ENCODE results near the gene PTPRO.

PTPRO gene

GRCh38 chr12:15527201-15528080, 205.1 kb downstream of the PTPRO start:
- no peak for DNase-seq (ENCODE audit: low spot score)

- DNase-seq (ENCODE audit: low spot score), result no peak
These were observed 206.4 kb downstream of the PTPRO start for GRCh38 chr12:15528666-15529065.

DNA sequence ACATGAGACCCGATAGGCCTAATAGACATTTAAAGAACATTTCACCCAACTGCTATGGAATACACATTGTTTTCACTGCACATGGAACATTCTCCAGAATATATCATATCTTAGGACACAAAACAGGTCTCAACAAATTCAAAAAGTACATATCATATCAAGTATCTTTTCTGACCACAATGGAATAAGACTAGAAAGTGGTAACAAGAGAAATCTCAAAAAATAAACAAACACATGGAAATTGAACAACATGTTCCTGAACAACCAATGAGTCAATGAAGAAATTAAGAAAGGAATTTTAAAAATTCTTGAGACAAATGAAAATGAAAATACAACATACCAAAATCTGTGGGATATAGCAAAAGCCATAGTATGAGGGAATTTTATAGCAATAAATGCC, 208.1 kb downstream of the PTPRO start:
- no peak for DNase-seq (ENCODE audit: low spot score)

GRCh38 chr12:15532364-15532977, 210.2 kb downstream of the PTPRO start:
- DNase-seq (ENCODE audit: low spot score), result peak; percentile 43

DNA sequence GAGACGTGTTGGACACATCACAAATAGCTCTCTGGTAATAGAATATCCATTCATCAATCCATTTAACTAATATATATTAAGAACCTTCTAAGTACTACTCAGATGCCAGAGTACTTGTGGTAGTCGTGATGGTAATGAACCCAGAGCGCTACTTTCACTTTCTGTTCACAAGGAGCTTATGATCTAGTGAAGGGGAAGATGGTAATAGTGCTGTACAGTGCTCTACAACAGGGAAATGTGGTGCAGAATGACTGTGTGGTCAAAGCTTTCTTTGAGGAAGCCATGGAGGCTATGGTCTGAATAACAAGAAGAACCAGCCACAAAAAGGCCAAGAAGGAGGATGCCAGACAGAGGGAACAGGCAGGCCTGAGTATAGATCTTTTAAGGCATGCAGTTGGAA, 212.0 kb downstream of the PTPRO start:
- no peak for DNase-seq (ENCODE audit: low spot score)

DNA sequence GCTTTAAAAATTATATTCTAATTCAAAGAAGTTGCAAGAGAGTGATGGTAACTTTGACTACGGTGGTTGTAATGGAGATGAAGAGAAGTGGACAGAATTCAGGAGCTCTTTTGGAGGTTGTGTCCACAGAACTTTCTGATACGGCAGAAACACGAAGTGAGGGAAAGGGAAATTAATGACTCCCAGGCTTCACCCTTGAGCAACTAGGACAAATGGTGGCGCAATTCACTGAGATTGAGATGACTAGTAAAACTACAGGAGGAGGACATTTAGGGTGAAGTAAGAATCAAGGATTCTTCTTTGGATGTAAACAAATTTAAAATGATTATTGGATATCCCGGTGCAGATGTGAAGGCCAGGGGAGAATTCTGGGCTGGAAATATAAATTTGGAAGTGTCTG, 212.6 kb downstream of the PTPRO start:
- no peak for DNase-seq (ENCODE audit: low spot score)

DNA sequence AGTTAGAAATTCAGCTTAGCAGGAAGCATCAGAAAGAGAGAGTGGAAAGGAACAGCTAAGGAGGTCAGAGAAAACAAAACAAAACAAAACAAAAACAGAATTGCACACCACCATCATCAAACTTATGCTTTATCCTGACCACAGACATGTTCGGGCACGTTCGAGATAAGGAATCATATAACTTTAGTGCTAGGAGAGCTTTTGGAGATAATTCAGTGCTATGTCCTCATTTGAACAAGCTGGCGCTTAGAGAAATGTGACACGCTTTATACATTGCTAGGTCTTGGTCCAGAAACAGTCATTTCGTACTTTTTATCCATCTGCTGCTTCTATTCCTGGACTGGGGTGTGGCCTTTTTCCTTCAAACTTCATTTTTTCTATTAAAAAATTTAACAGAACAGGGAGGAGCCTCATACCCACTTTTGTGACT, 213.1 kb downstream of the PTPRO start:
- DNase-seq (ENCODE audit: low spot score), result no peak

DNA sequence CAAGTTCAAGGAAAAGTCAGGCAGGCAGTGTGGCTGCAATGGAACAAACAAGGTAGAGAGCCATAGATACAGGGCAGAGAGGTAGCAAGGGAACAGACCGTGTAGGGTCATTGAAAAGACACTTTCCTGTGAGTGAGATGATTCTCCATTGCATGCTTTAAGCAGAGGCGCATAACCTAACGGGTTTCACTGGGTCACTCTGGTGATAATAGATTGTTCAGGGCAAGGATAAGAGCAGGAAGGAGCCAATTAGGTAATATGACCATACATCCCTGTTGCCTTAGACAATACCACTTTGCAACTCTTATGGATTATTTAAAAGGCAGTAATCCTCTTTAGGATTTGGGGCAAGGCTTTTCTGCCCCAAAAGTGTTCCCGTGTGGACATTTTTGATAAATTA, 214.1 kb downstream of the PTPRO start:
- DNase-seq (ENCODE audit: low spot score), result no peak

GRCh38 chr12:15538881-15539280, 216.6 kb downstream of the PTPRO start:
- no peak for DNase-seq (ENCODE audit: low spot score)

DNA sequence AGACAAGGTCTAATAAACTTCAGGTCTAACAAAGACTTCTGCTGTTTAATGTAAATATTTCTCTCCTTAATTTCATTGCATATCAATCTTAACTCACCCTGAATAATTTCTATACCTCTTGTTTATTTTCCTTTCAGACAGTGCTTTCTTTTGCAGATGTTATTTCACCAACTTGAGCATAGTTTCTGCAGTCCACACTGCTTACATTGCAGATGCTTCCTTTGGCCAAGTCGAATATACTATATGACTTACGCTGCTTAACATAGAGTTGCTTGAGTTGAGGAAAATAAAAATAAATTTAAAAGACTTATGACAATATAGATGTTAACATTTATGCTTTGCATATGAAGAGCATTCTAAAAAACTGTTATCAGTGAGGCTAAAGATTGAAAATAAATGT, 217.7 kb downstream of the PTPRO start:
- DNase-seq (ENCODE audit: low spot score), result no peak

GRCh38 chr12:15540469-15540872, 218.2 kb downstream of the PTPRO start:
- DNase-seq (ENCODE audit: low spot score), result peak; percentile 12

- no peak for DNase-seq (ENCODE audit: low spot score)
These were observed 219.8 kb downstream of the PTPRO start for GRCh38 chr12:15541996-15542631.

GRCh38 chr12:15543347-15543746, 221.0 kb downstream of the PTPRO start:
- no peak for DNase-seq (ENCODE audit: low spot score)

- DNase-seq (ENCODE audit: low spot score), result no peak
These were observed 222.3 kb downstream of the PTPRO start for GRCh38 chr12:15544589-15544988.

GRCh38 chr12:15545334-15545733, 223.0 kb downstream of the PTPRO start:
- no peak for DNase-seq (ENCODE audit: low spot score)

- DNase-seq (ENCODE audit: low spot score), result no peak
These were observed 223.9 kb downstream of the PTPRO start for GRCh38 chr12:15546102-15546701.

GRCh38 chr12:15547063-15547462, 224.8 kb downstream of the PTPRO start:
- DNase-seq (ENCODE audit: low spot score), result no peak

GRCh38 chr12:15547691-15548090, 225.4 kb downstream of the PTPRO start:
- no peak for DNase-seq (ENCODE audit: low spot score)

DNA sequence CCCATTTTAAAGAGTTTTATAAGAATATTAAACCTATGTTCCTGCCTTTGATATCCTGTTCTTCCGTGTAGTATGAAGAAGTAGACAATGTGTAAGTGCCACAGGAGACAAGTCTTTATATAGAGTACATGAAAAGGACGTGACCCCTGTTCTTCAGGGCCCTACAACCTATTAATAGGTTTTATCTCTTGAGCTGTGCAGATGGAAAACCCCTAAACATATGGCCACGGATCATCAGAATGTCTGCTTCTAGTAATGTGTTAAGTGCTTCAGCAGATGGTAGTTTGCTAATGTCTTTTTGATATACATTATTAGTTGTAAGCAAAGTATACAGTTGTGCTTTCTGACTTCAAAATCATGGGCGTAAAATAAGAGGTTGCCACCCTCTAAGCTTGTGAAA, 228.5 kb downstream of the PTPRO start:
- DNase-seq (ENCODE audit: low spot score), result no peak

DNA sequence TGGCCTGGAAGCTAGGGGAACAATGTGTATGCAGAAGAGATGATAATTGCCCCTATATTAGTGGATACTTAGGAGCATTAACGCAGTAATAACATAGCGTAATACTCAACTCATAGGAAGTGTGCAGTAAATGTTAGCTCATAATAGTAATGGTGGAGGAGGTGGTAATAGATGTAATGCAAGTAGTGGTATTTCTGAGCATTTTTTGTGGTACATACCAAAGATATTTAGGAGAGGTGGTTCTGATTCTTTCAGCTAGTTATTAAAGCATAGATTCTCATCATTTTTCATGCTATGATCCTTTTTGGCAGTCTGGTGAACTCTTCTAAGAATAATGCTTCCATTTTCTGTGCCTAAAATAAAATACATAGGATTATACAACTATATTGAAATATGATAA, 233.1 kb downstream of the PTPRO start:
- DNase-seq (ENCODE audit: low spot score), result no peak

GRCh38 chr12:15556411-15557102, 234.2 kb downstream of the PTPRO start:
- DNase-seq (ENCODE audit: low spot score), result no peak

DNA sequence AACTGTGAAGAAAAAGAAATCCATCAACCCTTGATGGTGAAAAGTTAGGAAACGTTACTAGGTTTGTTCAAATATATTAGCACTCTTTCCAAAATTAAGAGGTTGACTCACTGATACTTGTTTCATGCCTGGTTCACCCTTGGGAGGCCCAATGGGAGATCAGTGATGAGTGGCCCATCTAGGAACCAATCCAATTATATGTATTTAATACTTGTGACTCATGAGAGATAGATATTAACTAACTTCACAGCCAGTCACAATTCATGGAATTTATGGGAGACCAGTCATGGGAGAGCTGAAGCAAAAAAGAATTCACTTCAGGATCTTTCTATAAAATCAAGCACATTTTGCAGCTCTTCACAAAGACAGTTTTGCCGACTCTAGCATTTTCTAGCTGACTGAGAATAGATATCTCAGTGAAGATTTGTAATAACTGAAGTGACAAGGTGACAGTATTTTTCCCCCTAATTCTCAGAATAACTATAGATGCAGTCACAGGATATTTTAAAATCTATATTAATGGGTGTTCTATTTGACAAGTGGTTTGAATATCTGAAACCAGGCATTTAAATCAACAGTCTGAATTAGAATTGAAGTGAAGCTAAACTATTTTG, 236.7 kb downstream of the PTPRO start:
- peak; percentile 12 for DNase-seq (ENCODE audit: low spot score)
